SK-N-SH (cell line): ENCODE measurements around the gene BMAL1. TPM values are rescaled to one million over a fixed set of nuclear protein-coding genes. Genes with fewer than 3 reads are reported as not detected.

Source experiments
- CTCF ChIA-PET: fragments of 300-600, 350-600 bp; formaldehyde crosslinking; extraction: SDS; loops from one replicate; lab custom pipeline; 2021; lab: Yijun Ruan, JAX
- POLR2A ChIA-PET: fragments of 350-600 bp; sonication (Branson Sonifier 250); formaldehyde crosslinking; extraction: SDS; loops from one replicate; lab custom pipeline; 2020; ENCODE audit warnings: antibody characterized with exemption, inconsistent platforms; lab: Yijun Ruan, JAX
- DNase-seq: peaks from one replicate; pipeline ENCODE4 v3.0.0; 2012
- H2AFZ ChIP-seq: fragments of 200-600 bp; sonication (generic); 2 replicates; pipeline ENCODE4 v1.8.1; 2016; ENCODE audit warnings: antibody characterized with exemption, mild to moderate bottlenecking, low read depth
- H3F3A ChIP-seq: fragments of 200-600 bp; sonication (generic); replicated peaks from 2 replicates; pipeline ENCODE3; 2016; ENCODE audit warnings: antibody characterized with exemption, mild to moderate bottlenecking; ENCODE audit not compliant: insufficient read depth
- H3K27ac ChIP-seq, 2 experiments: fragments of 200-500 bp in 1 of 2; fragments of 200-600 bp in 1 of 2; sonication (Bioruptor generic) in 1 of 2; sonication (generic), shearing (Covaris generic) in 1 of 2; 2 replicates each; pipeline versions ENCODE4 v1.5.1 to v1.6.1; 2014 to 2016; ENCODE audit warnings: low read depth in 2 of 2, inconsistent platforms in 1 of 2, low read length in 1 of 2, mild to moderate bottlenecking in 1 of 2, mixed read lengths in 1 of 2
- H3K27me3 ChIP-seq: fragments of 200-600 bp; sonication (generic), shearing (Covaris generic); 2 replicates; pipeline ENCODE4 v1.6.1; 2016; ENCODE audit warnings: mixed run types; ENCODE audit not compliant: insufficient read depth
- H3K36me3 ChIP-seq, 2 experiments: fragments of 200-500 bp in 1 of 2; fragments of 200-600 bp in 1 of 2; sonication (Bioruptor generic) in 1 of 2; sonication (generic) in 1 of 2; replicated peaks in 1 of 2; 2 replicates each; pipeline versions ENCODE3 to v1.5.1; 2014 to 2016; ENCODE audit warnings: low read length in 1 of 2, mild to moderate bottlenecking in 1 of 2; ENCODE audit not compliant: insufficient read depth in 2 of 2, control insufficient read depth in 1 of 2
- H3K4me1 ChIP-seq, 2 experiments: fragments of 200-500 bp in 1 of 2; fragments of 200-600 bp in 1 of 2; sonication (Bioruptor generic) in 1 of 2; sonication (generic), shearing (Covaris generic) in 1 of 2; 2 replicates each; pipeline versions ENCODE4 v1.5.1 to v1.6.1; 2014 to 2016; ENCODE audit warnings: low read depth in 1 of 2, low read length in 1 of 2, mixed run types in 1 of 2; ENCODE audit not compliant: insufficient read depth in 2 of 2, control insufficient read depth in 1 of 2
- H3K4me2 ChIP-seq: fragments of 200-600 bp; sonication (generic), shearing (Covaris generic); 2 replicates; pipeline ENCODE4 v1.6.1; 2017; ENCODE audit warnings: mixed run types
- H3K4me3 ChIP-seq, 2 experiments: fragments of 200-500 bp in 1 of 2; fragments of 200-600 bp in 1 of 2; sonication (Bioruptor generic) in 1 of 2; sonication (generic), shearing (Covaris generic) in 1 of 2; 2 replicates each; pipeline versions ENCODE4 v1.5.1 to v1.8.1; 2014 to 2016; ENCODE audit warnings: low read depth in 2 of 2, inconsistent platforms in 1 of 2, low read length in 1 of 2, mild to moderate bottlenecking in 1 of 2, mixed read lengths in 1 of 2, moderate library complexity in 1 of 2
- H3K79me2 ChIP-seq: fragments of 200-600 bp; sonication (generic); 2 replicates; pipeline ENCODE4 v1.8.1; 2017; ENCODE audit warnings: mild to moderate bottlenecking; ENCODE audit not compliant: insufficient read depth
- H3K9ac ChIP-seq: fragments of 200-600 bp; sonication (generic); 2 replicates; pipeline ENCODE4 v1.6.1; 2017; ENCODE audit warnings: mixed run types
- H3K9me2 ChIP-seq: fragments of 200-600 bp; sonication (generic); 2 replicates; pipeline ENCODE4 v1.6.1; 2017; ENCODE audit warnings: mixed run types
- H3K9me3 ChIP-seq: fragments of 200-600 bp; sonication (generic); 2 replicates; pipeline ENCODE4 v1.6.1; 2017; ENCODE audit warnings: mixed run types, mild to moderate bottlenecking, moderate library complexity
- H4K20me1 ChIP-seq: fragments of 200-600 bp; sonication (generic); 2 replicates; pipeline ENCODE4 v1.6.1; 2017; ENCODE audit warnings: mild to moderate bottlenecking, mixed run types; ENCODE audit not compliant: insufficient read depth
- POLR2AphosphoS5 ChIP-seq: IDR thresholded peaks from 2 replicates; pipeline ENCODE4 v1.6.1; 2012; ENCODE audit warnings: low read depth, low read length
- SIN3A ChIP-seq: IDR thresholded peaks from 2 replicates; pipeline ENCODE4 v1.6.1; 2012; ENCODE audit warnings: low read depth, mild to moderate bottlenecking, low read length, moderate library complexity, borderline replicate concordance
- TAF1 ChIP-seq: IDR thresholded peaks from 2 replicates; pipeline ENCODE4 v1.6.1; 2012; ENCODE audit warnings: low read depth, mild to moderate bottlenecking, low read length, moderate library complexity, borderline replicate concordance
- TCF12 ChIP-seq: IDR thresholded peaks from 2 replicates; pipeline ENCODE4 v1.4.0; 2012
- WGBS: methylation state at CpG from one replicate; pipeline ENCODE4 v1.1.6; 2017; ENCODE audit warnings: low lambda C conversion rate; 5-methylcytosine and 5-hydroxymethylcytosine counted together
- polyA plus RNA-seq, 3 experiments: library from polyadenylated mRNA; depleted of rRNA; stranded (reverse); fragments of >200 nt; gene quantifications; 2 replicates each; pipeline ENCODE4 v1.2.3, GENCODE V29; 2012
- TF ChIP-seq, protein P1 (sequence below): IDR thresholded peaks from 2 replicates; pipeline ENCODE4 v1.4.0; 2012; ENCODE audit warnings: low read depth
- TF ChIP-seq, protein P2 (sequence below): fragments of 200-600 bp; sonication (generic); IDR thresholded peaks from 2 replicates; pipeline ENCODE4 v1.6.1; 2017; ENCODE audit warnings: antibody characterized with exemption, mild to moderate bottlenecking, moderate library complexity

BMAL1 gene
- polyA plus RNA-seq, 1 of the 3 experiments (the other 2 are of a cell fraction), result 6.5 TPM

DNA sequence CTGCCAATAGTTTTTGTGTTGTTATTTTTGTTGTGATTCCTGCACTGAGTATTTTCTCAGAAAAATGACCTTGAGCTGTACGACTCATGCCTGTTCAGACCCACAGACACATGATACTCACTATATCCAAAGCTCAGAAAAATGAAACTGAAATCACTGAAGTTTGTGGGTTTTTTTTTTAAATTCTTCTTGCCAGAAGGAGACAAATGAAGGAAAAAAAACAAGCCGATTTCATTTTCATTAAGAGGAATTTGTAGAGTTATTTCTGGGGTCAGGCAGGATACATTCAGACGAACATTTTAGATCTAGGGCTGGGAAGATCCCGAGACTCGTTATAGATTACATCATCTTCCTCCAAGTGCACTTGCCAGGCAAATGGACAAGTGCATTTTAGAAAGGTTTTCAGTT is 60.4 kb downstream of the BMAL1 start:
- Histone ChIP-seq H3K4me2 (peak overlapping the region; percentile 56), H3K79me2 (peaks cover 24% of the 10 kb centered on the region; the same call in 1 of the 2 replicates), H3K27ac (peak overlapping the region; percentile 80 to 92), H3K36me3 (no peaks in the 10 kb centered on the region), H3K4me1 (peaks cover 11 to 23% of the 10 kb centered on the region in 2 experiments), H3K9me3 (no peaks in the 10 kb centered on the region), H2AFZ (peak overlapping the region; percentile 63), H3K27me3 (no peaks in the 10 kb centered on the region), H3K9me2 (no peaks in the 10 kb centered on the region), H3F3A (peaks cover 20% of the 10 kb centered on the region), H3K9ac (peak overlapping the region; percentile 68), H3K4me3 (peak overlapping the region; percentile 41 to 56; a peak in 3 of 4 replicates), H4K20me1 (no peaks in the 10 kb centered on the region)
- WGBS, result 3% methylated on average over 5 of the region's 5 CpGs
- DNase-seq, result no peak
- ChIA-PET CTCF (interaction anchor here (0.7 to 10.7 kb wide), 8 partner anchors 15 to 374 kb away, joined by 3 to 177 read pairs (median 3); no protein-coding TSS in a partner anchor), POLR2A (no interaction called here)
- TF ChIP-seq SIN3A, result no peak
- TF ChIP-seq, protein P1, sequence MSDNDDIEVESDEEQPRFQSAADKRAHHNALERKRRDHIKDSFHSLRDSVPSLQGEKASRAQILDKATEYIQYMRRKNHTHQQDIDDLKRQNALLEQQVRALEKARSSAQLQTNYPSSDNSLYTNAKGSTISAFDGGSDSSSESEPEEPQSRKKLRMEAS, result peak; percentile 12; the same call in 1 of the 2 replicates

DNA sequence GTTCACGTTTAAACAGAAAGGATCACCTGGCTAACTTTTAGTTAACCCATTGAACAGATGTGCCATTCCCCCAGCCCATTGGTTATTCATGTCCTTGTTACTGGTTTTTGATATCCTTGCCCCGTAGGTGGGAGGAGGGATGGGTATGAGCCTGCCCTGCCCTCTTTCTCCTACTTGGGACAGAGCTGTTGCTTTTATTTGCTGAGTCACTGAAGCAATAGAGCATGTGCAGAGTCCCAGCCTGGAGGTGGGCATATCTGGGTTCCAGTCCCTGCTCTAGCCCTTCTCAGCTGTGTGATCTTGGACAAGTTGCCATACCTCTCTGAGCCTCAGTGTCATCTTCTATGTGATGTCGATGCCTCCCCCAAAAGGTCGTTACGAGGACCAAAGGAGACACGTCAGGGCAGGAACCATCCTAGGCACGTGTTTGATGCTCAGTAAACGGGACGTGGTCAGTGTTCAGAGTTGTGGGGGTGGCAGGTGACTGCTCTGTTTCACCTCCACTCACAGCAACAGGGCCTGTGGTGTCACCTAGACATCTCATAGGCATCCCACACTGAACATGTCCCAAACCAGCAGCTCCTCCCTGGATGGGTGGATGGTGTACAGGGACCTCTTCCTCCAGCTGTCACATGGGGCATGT is 61.0 kb downstream of the BMAL1 start:
- 72% methylated on average over 9 of the region's 9 CpGs for WGBS
- no peak for DNase-seq
- Histone ChIP-seq H4K20me1 (no peaks in the 10 kb centered on the region), H3K4me1 (peaks cover 11 to 19% of the 10 kb centered on the region in 2 experiments), H3K4me3 (peak overlapping the region; percentile 41 to 56; a peak in 3 of 4 replicates), H3K9me2 (no peaks in the 10 kb centered on the region), H3F3A (peaks cover 20% of the 10 kb centered on the region), H3K36me3 (no peaks in the 10 kb centered on the region), H3K79me2 (peaks cover 24% of the 10 kb centered on the region; the same call in 1 of the 2 replicates), H3K27me3 (no peaks in the 10 kb centered on the region), H3K4me2 (peak overlapping the region; percentile 56), H3K27ac (peak overlapping the region; percentile 80 to 92), H3K9me3 (no peaks in the 10 kb centered on the region), H2AFZ (peak overlapping the region; percentile 63), H3K9ac (peak overlapping the region; percentile 68)
- POLR2A ChIA-PET, result no interaction called here
- TF ChIP-seq TCF12 (0 out of 2 replicates have a peak, but pooled peaks have one; percentile 3), TAF1 (0 out of 2 replicates have a peak, but pooled peaks have one; percentile 14), POLR2AphosphoS5 (peak; percentile 55; the same call in 1 of the 2 replicates)
- TF ChIP-seq, protein P2, sequence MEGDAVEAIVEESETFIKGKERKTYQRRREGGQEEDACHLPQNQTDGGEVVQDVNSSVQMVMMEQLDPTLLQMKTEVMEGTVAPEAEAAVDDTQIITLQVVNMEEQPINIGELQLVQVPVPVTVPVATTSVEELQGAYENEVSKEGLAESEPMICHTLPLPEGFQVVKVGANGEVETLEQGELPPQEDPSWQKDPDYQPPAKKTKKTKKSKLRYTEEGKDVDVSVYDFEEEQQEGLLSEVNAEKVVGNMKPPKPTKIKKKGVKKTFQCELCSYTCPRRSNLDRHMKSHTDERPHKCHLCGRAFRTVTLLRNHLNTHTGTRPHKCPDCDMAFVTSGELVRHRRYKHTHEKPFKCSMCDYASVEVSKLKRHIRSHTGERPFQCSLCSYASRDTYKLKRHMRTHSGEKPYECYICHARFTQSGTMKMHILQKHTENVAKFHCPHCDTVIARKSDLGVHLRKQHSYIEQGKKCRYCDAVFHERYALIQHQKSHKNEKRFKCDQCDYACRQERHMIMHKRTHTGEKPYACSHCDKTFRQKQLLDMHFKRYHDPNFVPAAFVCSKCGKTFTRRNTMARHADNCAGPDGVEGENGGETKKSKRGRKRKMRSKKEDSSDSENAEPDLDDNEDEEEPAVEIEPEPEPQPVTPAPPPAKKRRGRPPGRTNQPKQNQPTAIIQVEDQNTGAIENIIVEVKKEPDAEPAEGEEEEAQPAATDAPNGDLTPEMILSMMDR, result no peak
- CTCF ChIA-PET, result interaction anchor here (0.7 to 10.7 kb wide), 8 partner anchors 11 to 375 kb away, joined by 3 to 177 read pairs (median 3); no protein-coding TSS in a partner anchor
